ENCODE results near the gene PHPT1.

Gene PHPT1

GRCh38 chr9:136823136-136824046 is 25.8 kb upstream of the PHPT1 start:
- ATAC-seq (ENCODE audit: insufficient read depth, low read depth) (no peak), DNase-seq (no peak)
- H3K4me2 ChIP-seq (ENCODE audit: insufficient read depth, low read length), result no peak overlapping the region
- no peak overlapping the region for H2AFZ ChIP-seq (ENCODE audit: low read depth, low read length)
- peaks cover 50% of the 10 kb centered on the region for H3K36me3 ChIP-seq (ENCODE audit: insufficient read depth, low read length)
- peaks cover 10% of the 10 kb centered on the region; the same call in 1 of the 2 replicates for H4K20me1 ChIP-seq (ENCODE audit: insufficient read depth, low read length)
- no peaks in the 10 kb centered on the region for H3K4me1 ChIP-seq (ENCODE audit: insufficient read depth, low read length)
- H3K9ac ChIP-seq (ENCODE audit: low read depth, low read length), result no peak overlapping the region
- peaks cover 26% of the 10 kb centered on the region; the same call in 1 of the 2 replicates for H3K79me2 ChIP-seq (ENCODE audit: insufficient read depth, low read length)
- TF ChIP-seq CTCF (IDR thresholded peaks at IDR 0.05; ENCODE audit: borderline replicate concordance, extremely low read depth, low read length, poor library complexity, severe bottlenecking) (no peak), EZH2 (IDR thresholded peaks at IDR 0.05; ENCODE audit: borderline replicate concordance, low read depth, low read length, severe bottlenecking) (no peak)
- H3K27ac ChIP-seq (ENCODE audit: low read length), result no peak overlapping the region
- H3K27me3 ChIP-seq (ENCODE audit: insufficient read depth, low read length, poor library complexity), result no peaks in the 10 kb centered on the region
- H3K9me3 ChIP-seq (ENCODE audit: insufficient read depth, low read length, severe bottlenecking), result no peaks in the 10 kb centered on the region
- H3K4me3 ChIP-seq (ENCODE audit: low read depth in 1 of 2, low read length in 2 of 2), result no peak overlapping the region

DNA sequence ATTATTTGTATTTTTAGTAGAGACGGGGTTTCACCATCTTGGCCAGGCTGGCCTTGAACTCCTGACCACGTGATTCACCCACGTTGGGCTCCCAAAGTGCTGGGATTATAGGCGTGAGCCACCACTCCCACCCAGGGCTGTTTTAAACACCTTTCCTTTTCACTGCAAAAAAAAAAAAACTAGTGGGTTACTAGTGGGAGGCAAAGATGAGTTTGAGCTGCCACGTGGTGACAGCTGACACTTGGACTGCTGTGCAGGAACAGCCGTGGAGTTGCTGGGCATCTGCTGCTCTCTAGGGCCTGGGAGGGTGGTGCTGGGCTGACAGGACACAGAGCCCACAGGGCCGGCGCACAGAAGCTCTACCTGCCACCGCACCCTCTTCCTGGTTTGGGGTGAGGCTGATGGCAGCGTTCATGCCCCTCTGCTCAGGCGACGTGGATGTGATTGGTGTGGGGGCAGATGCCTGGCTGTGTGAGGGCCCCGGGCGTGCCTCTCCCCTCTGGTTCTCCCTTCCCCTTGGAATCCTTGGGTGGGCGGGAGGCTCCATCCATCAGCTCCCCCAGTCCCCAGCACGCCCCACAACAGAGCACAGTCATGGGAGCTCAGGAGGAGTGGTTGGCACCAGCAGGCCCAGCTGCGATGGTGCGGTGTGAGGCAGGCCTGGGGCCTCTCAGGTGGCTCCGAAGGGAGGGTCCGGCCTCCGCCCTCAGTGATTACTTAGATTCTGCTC is 24.5 kb upstream of the PHPT1 start:
- Histone ChIP-seq H3K79me2 (ENCODE audit: insufficient read depth, low read length) (peaks cover 18% of the 10 kb centered on the region; the same call in 1 of the 2 replicates), H3K9me3 (ENCODE audit: insufficient read depth, low read length, severe bottlenecking) (no peaks in the 10 kb centered on the region), H3K4me1 (ENCODE audit: insufficient read depth, low read length) (no peaks in the 10 kb centered on the region), H3K4me2 (ENCODE audit: insufficient read depth, low read length) (no peak overlapping the region), H3K36me3 (ENCODE audit: insufficient read depth, low read length) (peaks cover 62% of the 10 kb centered on the region), H4K20me1 (ENCODE audit: insufficient read depth, low read length) (peaks cover 10% of the 10 kb centered on the region; the same call in 1 of the 2 replicates), H3K27me3 (ENCODE audit: insufficient read depth, low read length, poor library complexity) (no peaks in the 10 kb centered on the region), H3K27ac (ENCODE audit: low read length) (no peak overlapping the region), H3K9ac (ENCODE audit: low read depth, low read length) (no peak overlapping the region), H3K4me3 (ENCODE audit: low read depth in 1 of 2, low read length in 2 of 2) (no peak overlapping the region), H2AFZ (ENCODE audit: low read depth, low read length) (no peak overlapping the region)
- DNase-seq (no peak), ATAC-seq (ENCODE audit: insufficient read depth, low read depth) (no peak)
- no peak for TF ChIP-seq EZH2 (IDR thresholded peaks at IDR 0.05; ENCODE audit: borderline replicate concordance, low read depth, low read length, severe bottlenecking)
- TF ChIP-seq CTCF (IDR thresholded peaks at IDR 0.05; ENCODE audit: borderline replicate concordance, extremely low read depth, low read length, poor library complexity, severe bottlenecking), result no peak

DNA sequence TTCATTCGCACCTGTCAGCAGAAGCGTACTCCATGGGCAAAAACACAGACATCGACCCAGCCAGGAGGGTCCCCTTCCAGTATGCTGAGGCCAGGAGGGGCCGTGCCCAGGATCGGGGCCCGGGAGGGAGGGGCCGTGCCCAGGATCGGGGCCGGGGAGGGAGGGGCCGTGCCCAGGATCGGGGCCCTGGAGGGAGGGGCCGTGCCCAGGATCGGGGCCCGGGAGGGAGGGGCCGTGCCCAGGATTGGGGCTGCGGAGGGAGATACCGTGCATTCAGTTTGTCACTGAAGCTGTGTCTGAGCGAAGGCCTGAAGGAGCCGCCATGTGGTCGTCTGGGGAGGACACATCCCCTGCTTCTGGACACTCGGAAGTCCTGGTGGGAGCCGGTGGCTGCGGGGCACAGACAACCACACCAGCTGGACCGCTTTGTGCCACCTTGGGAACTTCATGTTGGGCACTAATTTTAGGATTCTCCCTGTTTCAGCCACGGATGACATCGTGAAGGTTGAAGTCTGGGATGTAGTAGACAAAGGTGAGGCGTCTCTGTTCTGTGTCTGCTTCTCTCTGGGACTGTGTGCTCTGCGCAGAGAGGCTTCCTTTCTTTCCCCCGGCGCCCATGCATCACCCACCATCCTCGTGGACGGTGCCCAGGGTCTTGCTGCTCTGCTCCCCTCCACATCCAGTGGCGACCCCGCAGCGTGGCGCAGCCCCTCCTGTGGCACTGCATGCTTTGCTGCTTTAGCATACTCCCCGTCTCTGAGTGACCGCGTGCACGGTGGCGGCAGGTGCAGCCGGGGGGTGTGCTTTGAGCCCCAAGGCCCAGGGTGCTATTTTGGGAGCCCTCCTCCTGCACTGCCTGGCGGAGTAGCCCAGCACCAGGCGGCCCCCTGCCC is 23.7 kb upstream of the PHPT1 start:
- DNase-seq (no peak), ATAC-seq (ENCODE audit: insufficient read depth, low read depth) (no peak)
- Histone ChIP-seq H3K27ac (ENCODE audit: low read length) (no peak overlapping the region), H3K9me3 (ENCODE audit: insufficient read depth, low read length, severe bottlenecking) (no peaks in the 10 kb centered on the region), H3K36me3 (ENCODE audit: insufficient read depth, low read length) (peaks cover 71% of the 10 kb centered on the region), H3K4me3 (ENCODE audit: low read depth in 1 of 2, low read length in 2 of 2) (no peak overlapping the region), H3K27me3 (ENCODE audit: insufficient read depth, low read length, poor library complexity) (no peaks in the 10 kb centered on the region), H4K20me1 (ENCODE audit: insufficient read depth, low read length) (peaks cover 17% of the 10 kb centered on the region), H3K9ac (ENCODE audit: low read depth, low read length) (no peak overlapping the region), H2AFZ (ENCODE audit: low read depth, low read length) (no peak overlapping the region), H3K79me2 (ENCODE audit: insufficient read depth, low read length) (peaks cover 12% of the 10 kb centered on the region; the same call in 1 of the 2 replicates), H3K4me1 (ENCODE audit: insufficient read depth, low read length) (no peaks in the 10 kb centered on the region), H3K4me2 (ENCODE audit: insufficient read depth, low read length) (no peak overlapping the region)
- no peak for TF ChIP-seq CTCF (IDR thresholded peaks at IDR 0.05; ENCODE audit: borderline replicate concordance, extremely low read depth, low read length, poor library complexity, severe bottlenecking)
- TF ChIP-seq EZH2 (IDR thresholded peaks at IDR 0.05; ENCODE audit: borderline replicate concordance, low read depth, low read length, severe bottlenecking), result no peak
